22Rv1 (cell line): ENCODE measurements around the gene SART1.

Experiments
- H3K27ac ChIP-seq: fragments of 450-650 bp; 2 replicates; pipeline ENCODE4 v1.5.1; 2017
- CTCF ChIP-seq: fragments of 450-650 bp; IDR thresholded peaks from 2 replicates; pipeline ENCODE4 v1.5.1; 2017; ENCODE audit warnings: mild to moderate bottlenecking
- ZFX ChIP-seq: fragments of 450-650 bp; IDR thresholded peaks from 2 replicates; pipeline ENCODE4 v1.6.1; 2017; ENCODE audit warnings: antibody characterized with exemption, borderline replicate concordance

The SART1 gene

GRCh38 chr11:66011239-66011784 is 49.8 kb downstream of the SART1 start:
- TF ChIP-seq CTCF, result no peak
- TF ChIP-seq ZFX, result no peak
- H3K27ac ChIP-seq, result no peak overlapping the region

GRCh38 chr11:66011785-66012303 is 50.3 kb downstream of the SART1 start, which contains the start of gene CST6:
Gene CST6 (plus strand): TSS chr11:66012008. CDS start chr11:66012045, 37 bp downstream.
- H3K27ac ChIP-seq, result no peak within 1 kb of the TSS
- TF ChIP-seq ZFX, result no peak
- TF ChIP-seq CTCF, result no peak

- no peak for TF ChIP-seq ZFX
- no peak for TF ChIP-seq CTCF
- no peak overlapping the region for H3K27ac ChIP-seq
These were observed 50.9 kb downstream of the SART1 start for GRCh38 chr11:66012371-66012945.

GRCh38 chr11:66012946-66013761 is 51.6 kb downstream of the SART1 start:
- no peak overlapping the region for H3K27ac ChIP-seq
- TF ChIP-seq ZFX, result no peak

GRCh38 chr11:66013762-66014100 is 52.2 kb downstream of the SART1 start:
- TF ChIP-seq CTCF, result no peak
- TF ChIP-seq ZFX, result no peak
- no peak overlapping the region for H3K27ac ChIP-seq

GRCh38 chr11:66014804-66015453 is 53.4 kb downstream of the SART1 start:
- H3K27ac ChIP-seq, result no peak overlapping the region
- TF ChIP-seq CTCF (no peak), ZFX (no peak)

- no peak overlapping the region for H3K27ac ChIP-seq
- TF ChIP-seq CTCF, result no peak
- TF ChIP-seq ZFX, result no peak
These were observed 53.9 kb downstream of the SART1 start for GRCh38 chr11:66015454-66015881.
